Thymus (tissue), 11 donors: Measurements from ENCODE around the gene MSS51. TPM values are rescaled to one million over a fixed set of nuclear protein-coding genes. Genes with fewer than 3 reads are reported as not detected.

ENCODE experiments used
- DNase-seq, 9 donors: peaks; one replicate each; pipeline ENCODE4 v3.0.0-alpha.2; 2013; ENCODE audit warnings: low spot score in 9 of 9, low read depth in 6 of 9, missing footprints in 1 of 9
- H3K27ac ChIP-seq, 2 donors: one replicate each; pipeline ENCODE4 v1.5.1; 2013; ENCODE audit warnings: control low read depth in 1 of 2, low read depth in 1 of 2, low read length in 1 of 2, mild to moderate bottlenecking in 1 of 2, moderate library complexity in 1 of 2
- H3K27me3 ChIP-seq, 2 donors: one replicate each; pipeline ENCODE4 v1.5.1; 2013; ENCODE audit warnings: low read length in 1 of 2; ENCODE audit not compliant: control insufficient read depth in 2 of 2, insufficient read depth in 1 of 2
- H3K36me3 ChIP-seq, 2 donors: one replicate each; pipeline ENCODE4 v1.5.1; 2013; ENCODE audit warnings: low read length in 1 of 2, mild to moderate bottlenecking in 1 of 2, moderate library complexity in 1 of 2; ENCODE audit not compliant: control insufficient read depth in 2 of 2, insufficient read depth in 2 of 2
- H3K4me1 ChIP-seq, 2 donors: one replicate each; pipeline ENCODE4 v1.5.1; 2013; ENCODE audit warnings: low read length in 2 of 2; ENCODE audit not compliant: control insufficient read depth in 2 of 2, insufficient read depth in 2 of 2
- H3K4me3 ChIP-seq, 2 donors: one replicate each; pipeline ENCODE4 v1.5.1; 2013; ENCODE audit warnings: low read length in 2 of 2, control low read depth in 1 of 2, mild to moderate bottlenecking in 1 of 2
- H3K9me3 ChIP-seq, 2 donors: one replicate each; pipeline ENCODE4 v1.5.1; 2013; ENCODE audit warnings: low read length in 1 of 2, mild to moderate bottlenecking in 1 of 2; ENCODE audit not compliant: control insufficient read depth in 2 of 2, insufficient read depth in 1 of 2
- WGBS: extraction: QIAGEN DNeasy Blood & Tissue Kit; methylation state at CpG from one replicate; pipeline ENCODE4 v1.1.7; 2013; 5-methylcytosine and 5-hydroxymethylcytosine counted together
- polyA plus RNA-seq: library from polyadenylated mRNA; stranded (reverse); fragments of 200-250 nt; gene quantifications from one replicate; pipeline ENCODE4 v1.2.3, GENCODE V29; 2013
- total RNA-seq: library from RNA; stranded (reverse); fragments of 120-200 nt; gene quantifications from one replicate; pipeline ENCODE4 v1.2.4, GENCODE V29; 2013
- donor health status: healthy.

Gene MSS51
- total and polyA plus RNA-seq, 2 donors, result 1.2 to 4.1 TPM

GRCh38 chr10:73379064-73379748 is 54.2 kb downstream of the MSS51 start:
- Histone ChIP-seq H3K4me3 (no peak overlapping the region), H3K36me3 (peaks cover 31 to 61% of the 10 kb centered on the region in 2 donors), H3K4me1 (no peaks in the 10 kb centered on the region), H3K27me3 (no peaks in the 10 kb centered on the region), H3K27ac (no peak overlapping the region), H3K9me3 (no peaks in the 10 kb centered on the region)
- no peak for DNase-seq
- WGBS, result 29% methylated on average over 1 of the region's 1 CpG

DNA sequence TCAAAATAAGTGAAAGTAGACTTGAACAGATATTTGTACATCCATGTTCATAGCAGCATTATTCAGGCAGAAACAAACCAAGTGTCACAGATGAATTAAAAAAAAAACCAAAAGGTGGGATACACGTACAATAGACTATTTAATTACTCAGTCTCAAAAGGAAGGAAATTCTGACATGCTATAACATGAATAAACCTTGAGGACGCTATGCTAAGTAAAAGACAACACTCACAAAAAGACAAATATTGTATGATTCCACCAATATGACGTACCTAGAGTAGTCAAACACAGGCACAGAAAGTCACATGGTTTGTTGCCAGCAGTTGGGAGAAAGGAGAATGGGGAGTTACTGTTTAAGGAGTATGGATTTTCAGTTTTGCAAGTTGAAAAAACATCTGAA is 56.7 kb downstream of the MSS51 start:
- H3K27me3 ChIP-seq, result no peaks in the 10 kb centered on the region
- no peak overlapping the region for H3K27ac ChIP-seq
- no peak overlapping the region for H3K4me3 ChIP-seq
- no peaks in the 10 kb centered on the region for H3K9me3 ChIP-seq
- H3K36me3 ChIP-seq, result peaks cover 22 to 45% of the 10 kb centered on the region in 2 donors
- 78% methylated on average over 3 of the region's 3 CpGs for WGBS
- no peaks in the 10 kb centered on the region for H3K4me1 ChIP-seq
- no peak for DNase-seq

Other genes starting within 250 kb of the MSS51 start
- gene DNAJC9, start 186.3 kb downstream of the MSS51 start, total RNA-seq, result 48.7 TPM
- gene DNAJC9, start 186.3 kb downstream of the MSS51 start, polyA plus RNA-seq, result 21.6 TPM
- 69.6 TPM for gene MRPS16, start 180.9 kb downstream of the MSS51 start, total RNA-seq
- gene MRPS16, start 180.9 kb downstream of the MSS51 start, polyA plus RNA-seq, result 67.3 TPM
- 1.7 TPM for gene CFAP70, start 74.7 kb downstream of the MSS51 start, total RNA-seq
- gene CFAP70, start 74.7 kb downstream of the MSS51 start, polyA plus RNA-seq, result 14.3 TPM
- gene ANXA7, start 19.5 kb downstream of the MSS51 start, total RNA-seq, result 55.7 TPM
- 85.2 TPM for gene ANXA7, start 19.5 kb downstream of the MSS51 start, polyA plus RNA-seq
- gene PPP3CB, start 62.5 kb upstream of the MSS51 start, total RNA-seq, result 14.7 TPM
- gene PPP3CB, start 62.5 kb upstream of the MSS51 start, polyA plus RNA-seq, result 49.4 TPM
- gene USP54, start 157.8 kb upstream of the MSS51 start, total RNA-seq, result 8.2 TPM
- gene USP54, start 157.8 kb upstream of the MSS51 start, polyA plus RNA-seq, result 10.4 TPM
- gene MYOZ1, start 207.9 kb upstream of the MSS51 start, total RNA-seq, result 0.61 TPM
- 0.91 TPM for gene MYOZ1, start 207.9 kb upstream of the MSS51 start, polyA plus RNA-seq
- 0.09 TPM for gene SYNPO2L, start 222.5 kb upstream of the MSS51 start, total RNA-seq
- 0.21 TPM for gene SYNPO2L, start 222.5 kb upstream of the MSS51 start, polyA plus RNA-seq